Right kidney (tissue), 1 donor: ENCODE data around the gene MEGF6.
A peak's percentile ranks its signal among the peaks of the same experiment; 100 is the strongest.
"Not testable (repeated sequence)": the region's sequence is repeated elsewhere in the genome, so short reads cannot be mapped to it uniquely, and the experiment has no call there.

ENCODE experiments used
- DNase-seq: peaks from one replicate; pipeline ENCODE4 v3.0.0-alpha.2; 2016

Gene MEGF6

GRCh38 chr1:3572638-3573037, 38.7 kb downstream of the MEGF6 start:
- not testable (repeated sequence) for DNase-seq

GRCh38 chr1:3571263-3571662, 40.0 kb downstream of the MEGF6 start:
- DNase-seq, result no peak

- DNase-seq, result no peak
These were observed 41.0 kb downstream of the MEGF6 start for GRCh38 chr1:3570066-3570986.

- no peak for DNase-seq
These were observed 41.9 kb downstream of the MEGF6 start for GRCh38 chr1:3569436-3569835.

GRCh38 chr1:3568815-3569435, 42.4 kb downstream of the MEGF6 start:
- DNase-seq, result no peak

- no peak for DNase-seq
These were observed 44.1 kb downstream of the MEGF6 start for GRCh38 chr1:3566951-3567804.

- DNase-seq, result no peak
These were observed 45.1 kb downstream of the MEGF6 start for GRCh38 chr1:3566003-3566885.

GRCh38 chr1:3564921-3565831, 46.1 kb downstream of the MEGF6 start:
- peak; percentile 51 for DNase-seq

GRCh38 chr1:3563610-3564009, 47.7 kb downstream of the MEGF6 start:
- DNase-seq, result no peak

GRCh38 chr1:3563125-3563524, 48.2 kb downstream of the MEGF6 start:
- DNase-seq, result no peak

- DNase-seq, result no peak
These were observed 48.6 kb downstream of the MEGF6 start for GRCh38 chr1:3562712-3563111.

GRCh38 chr1:3561702-3562101, 49.6 kb downstream of the MEGF6 start:
- no peak for DNase-seq

- DNase-seq, result no peak
These were observed 50.3 kb downstream of the MEGF6 start for GRCh38 chr1:3560981-3561380.

- DNase-seq, result no peak
These were observed 50.9 kb downstream of the MEGF6 start for GRCh38 chr1:3560251-3560871.

GRCh38 chr1:3558036-3558726, 53.1 kb downstream of the MEGF6 start:
- DNase-seq, result no peak

- no peak for DNase-seq
These were observed 53.9 kb downstream of the MEGF6 start for GRCh38 chr1:3557366-3557765.

GRCh38 chr1:3556336-3556735, 55.0 kb downstream of the MEGF6 start:
- no peak for DNase-seq

GRCh38 chr1:3555131-3555920, 56.0 kb downstream of the MEGF6 start:
- DNase-seq, result no peak

- DNase-seq, result no peak
These were observed 57.4 kb downstream of the MEGF6 start for GRCh38 chr1:3553940-3554223.
